ENCODE data around the gene ANO7.

The ANO7 gene

DNA sequence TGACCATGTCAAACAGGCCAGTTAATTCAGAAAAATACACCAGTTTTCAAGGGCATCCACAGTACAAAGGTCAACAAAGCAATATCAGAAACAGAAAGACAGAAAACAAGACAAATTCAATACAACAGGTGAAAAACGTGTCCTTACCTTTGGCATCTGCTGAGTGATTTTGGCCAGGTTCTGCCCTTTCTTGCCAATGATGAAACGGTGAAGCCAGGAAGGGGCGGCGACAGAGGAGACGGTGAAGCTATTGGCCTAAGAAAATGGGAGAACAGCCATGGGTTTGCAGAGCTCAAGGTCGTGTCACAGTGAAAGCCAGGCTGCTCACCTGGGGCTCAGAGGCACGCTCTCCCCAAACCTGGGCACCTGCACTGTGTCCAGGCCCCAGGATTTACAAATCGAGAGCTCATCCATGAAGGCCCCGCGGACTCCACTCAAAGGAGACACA, 66.5 kb downstream of the ANO7 start:
- no peak for DNase-seq (ENCODE audit: low read depth, low spot score)
- peaks cover 94% of the 10 kb centered on the region for H3K36me3 ChIP-seq (ENCODE audit: insufficient read depth, low read length)
- H3K27ac ChIP-seq, result no peak overlapping the region
- no peak for TF ChIP-seq EZH2 (IDR thresholded peaks at IDR 0.05)
- TF ChIP-seq POLR2AphosphoS5 (IDR thresholded peaks at IDR 0.05; ENCODE audit: borderline replicate concordance, low read depth, low read length), result no peak
- no peak for TF ChIP-seq FOXP2 (optimal IDR thresholded peaks at IDR 0.05; ENCODE audit: control extremely low read depth, extremely low read length, insufficient read depth)
- no peak overlapping the region for H3K4me3 ChIP-seq
- no peaks in the 10 kb centered on the region for H3K9me3 ChIP-seq (ENCODE audit: low read depth, low read length)
- H3K9ac ChIP-seq (ENCODE audit: insufficient read length), result no peak overlapping the region

DNA sequence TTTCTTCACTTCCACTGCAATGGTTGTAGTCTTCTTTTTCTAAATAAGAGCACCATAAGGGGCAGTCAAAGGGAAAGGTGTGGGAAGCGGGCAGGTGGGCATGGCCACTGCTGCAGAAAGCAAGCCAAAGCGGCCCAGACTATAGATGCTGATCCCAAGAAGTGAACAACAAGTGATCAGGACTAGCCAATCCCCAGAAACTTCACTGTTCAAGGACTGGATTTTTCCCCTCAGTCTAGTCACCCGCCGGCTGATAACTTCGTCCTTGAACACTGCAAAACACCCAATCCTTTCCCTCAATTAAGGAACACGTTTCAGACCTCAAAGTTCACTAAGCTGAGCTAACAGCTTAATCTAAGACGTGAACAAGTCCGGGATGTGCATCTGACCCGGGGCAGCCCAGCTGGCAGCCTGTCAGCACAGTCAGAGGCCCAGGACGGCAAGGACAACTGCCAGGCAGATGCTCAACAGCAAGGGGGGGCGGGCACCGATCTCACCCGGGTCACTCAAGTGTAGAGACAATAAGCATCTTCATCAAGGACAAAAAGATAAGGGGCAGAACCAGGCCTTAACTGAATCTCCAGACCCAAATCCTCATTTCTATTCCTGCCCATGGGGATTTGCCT, 67.2 kb downstream of the ANO7 start:
- no peak overlapping the region for H3K9ac ChIP-seq (ENCODE audit: insufficient read length)
- H3K9me3 ChIP-seq (ENCODE audit: low read depth, low read length), result no peaks in the 10 kb centered on the region
- H3K4me3 ChIP-seq, result no peak overlapping the region
- H3K27ac ChIP-seq, result no peak overlapping the region
- TF ChIP-seq FOXP2 (optimal IDR thresholded peaks at IDR 0.05; ENCODE audit: control extremely low read depth, extremely low read length, insufficient read depth) (no peak), POLR2AphosphoS5 (IDR thresholded peaks at IDR 0.05; ENCODE audit: borderline replicate concordance, low read depth, low read length) (no peak), EZH2 (IDR thresholded peaks at IDR 0.05) (no peak)
- H3K36me3 ChIP-seq (ENCODE audit: insufficient read depth, low read length), result peaks cover 94% of the 10 kb centered on the region
- no peak for DNase-seq (ENCODE audit: low read depth, low spot score)

DNA sequence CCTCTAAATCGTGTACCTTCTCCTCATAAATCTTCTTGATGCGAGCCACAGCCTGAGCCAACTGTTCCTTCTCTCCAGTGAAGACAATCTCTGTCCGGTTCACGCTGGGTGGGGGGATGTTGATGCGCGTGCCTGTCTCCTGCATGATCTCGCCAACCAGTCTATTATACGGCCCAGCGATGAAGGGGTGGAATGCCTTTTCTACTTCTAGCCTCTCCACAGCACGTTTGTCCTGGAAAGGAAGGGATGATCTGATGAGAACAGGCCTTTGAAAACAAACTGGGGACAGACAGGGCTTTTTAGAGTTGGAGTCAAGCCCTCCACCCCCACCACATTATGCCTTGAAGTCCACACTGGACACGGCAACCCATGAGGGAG, 67.7 kb downstream of the ANO7 start:
- no peak for DNase-seq (ENCODE audit: low read depth, low spot score)
- Histone ChIP-seq H3K9me3 (ENCODE audit: low read depth, low read length) (no peaks in the 10 kb centered on the region), H3K4me3 (no peak overlapping the region), H3K9ac (ENCODE audit: insufficient read length) (no peak overlapping the region), H3K36me3 (ENCODE audit: insufficient read depth, low read length) (peaks cover 94% of the 10 kb centered on the region), H3K27ac (no peak overlapping the region)
- TF ChIP-seq EZH2 (IDR thresholded peaks at IDR 0.05) (no peak), POLR2AphosphoS5 (IDR thresholded peaks at IDR 0.05; ENCODE audit: borderline replicate concordance, low read depth, low read length) (no peak), FOXP2 (optimal IDR thresholded peaks at IDR 0.05; ENCODE audit: control extremely low read depth, extremely low read length, insufficient read depth) (no peak)

DNA sequence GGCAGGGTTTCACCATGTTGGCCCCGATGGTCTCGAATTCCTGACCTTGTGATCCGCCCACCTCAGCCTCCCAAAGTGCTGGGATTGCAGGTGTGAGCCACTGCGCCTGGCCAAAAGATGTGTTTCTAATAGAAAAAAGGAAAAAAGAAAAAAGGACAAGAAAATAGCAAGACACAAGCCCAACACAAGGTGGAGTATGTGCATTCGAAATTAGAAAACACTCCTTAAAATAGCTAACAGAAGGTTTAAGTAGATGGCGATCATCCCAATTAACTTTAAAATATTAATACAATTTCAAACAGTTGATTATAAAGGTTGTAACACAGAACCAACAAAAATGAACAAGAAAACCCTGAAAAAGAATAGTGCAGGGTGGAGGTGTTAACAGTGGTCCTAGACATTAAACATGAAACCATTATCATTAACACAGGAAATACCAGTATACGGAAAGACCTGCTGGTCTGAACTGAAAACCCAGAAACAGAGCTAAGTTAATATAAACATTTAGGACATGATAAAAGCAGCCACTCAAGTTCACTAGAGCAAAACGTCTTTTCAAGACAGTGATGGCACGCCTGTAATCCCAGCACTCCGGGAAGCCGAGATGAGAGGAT, 69.0 kb downstream of the ANO7 start:
- Histone ChIP-seq H3K9me3 (ENCODE audit: low read depth, low read length) (no peaks in the 10 kb centered on the region), H3K36me3 (ENCODE audit: insufficient read depth, low read length) (peaks cover 94% of the 10 kb centered on the region), H3K9ac (ENCODE audit: insufficient read length) (no peak overlapping the region), H3K27ac (no peak overlapping the region), H3K4me3 (no peak overlapping the region)
- TF ChIP-seq POLR2AphosphoS5 (IDR thresholded peaks at IDR 0.05; ENCODE audit: borderline replicate concordance, low read depth, low read length), result no peak
- DNase-seq (ENCODE audit: low read depth, low spot score), result no peak

DNA sequence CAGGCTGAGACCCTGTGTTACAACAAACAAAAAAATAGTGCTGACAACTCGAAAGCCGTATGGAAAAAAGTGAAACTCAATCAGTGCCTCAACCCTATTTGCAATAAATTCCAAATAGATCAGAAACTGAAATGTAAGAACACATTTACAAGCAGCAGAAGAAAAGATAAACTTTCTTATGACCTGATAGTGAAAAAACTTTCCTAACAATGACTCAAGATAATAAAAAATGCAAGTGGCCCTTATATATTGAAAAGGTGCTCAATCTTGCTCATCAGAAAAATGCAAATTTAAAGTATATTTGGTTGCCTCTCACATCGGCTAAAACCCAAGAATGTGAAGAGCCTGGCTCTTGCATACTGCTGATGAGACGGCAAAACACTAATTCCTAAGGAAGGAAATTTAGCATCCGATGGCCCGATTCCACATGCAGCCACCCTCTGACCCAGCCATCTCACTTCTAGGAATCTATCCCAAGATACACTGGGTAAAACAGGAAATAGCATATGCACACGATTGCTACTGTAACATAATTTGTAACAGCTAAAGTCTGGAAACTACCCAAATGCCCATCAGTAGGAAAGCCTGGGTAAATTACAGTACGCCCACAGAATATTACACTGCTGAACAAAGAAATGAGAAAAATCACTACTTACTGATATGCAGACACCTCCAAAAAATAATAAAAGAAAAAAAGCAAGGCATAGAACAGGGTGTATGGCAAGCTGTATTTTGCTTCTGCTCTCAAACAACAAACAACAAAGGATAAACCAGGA, 70.2 kb downstream of the ANO7 start:
- Histone ChIP-seq H3K4me3 (no peak overlapping the region), H3K36me3 (ENCODE audit: insufficient read depth, low read length) (peaks cover 94% of the 10 kb centered on the region), H3K9ac (ENCODE audit: insufficient read length) (no peak overlapping the region), H3K27ac (no peak overlapping the region), H3K9me3 (ENCODE audit: low read depth, low read length) (no peaks in the 10 kb centered on the region)
- no peak for TF ChIP-seq POLR2AphosphoS5 (IDR thresholded peaks at IDR 0.05; ENCODE audit: borderline replicate concordance, low read depth, low read length)
- no peak for TF ChIP-seq FOXP2 (optimal IDR thresholded peaks at IDR 0.05; ENCODE audit: control extremely low read depth, extremely low read length, insufficient read depth)
- TF ChIP-seq EZH2 (IDR thresholded peaks at IDR 0.05), result no peak
- no peak for DNase-seq (ENCODE audit: low read depth, low spot score)

DNA sequence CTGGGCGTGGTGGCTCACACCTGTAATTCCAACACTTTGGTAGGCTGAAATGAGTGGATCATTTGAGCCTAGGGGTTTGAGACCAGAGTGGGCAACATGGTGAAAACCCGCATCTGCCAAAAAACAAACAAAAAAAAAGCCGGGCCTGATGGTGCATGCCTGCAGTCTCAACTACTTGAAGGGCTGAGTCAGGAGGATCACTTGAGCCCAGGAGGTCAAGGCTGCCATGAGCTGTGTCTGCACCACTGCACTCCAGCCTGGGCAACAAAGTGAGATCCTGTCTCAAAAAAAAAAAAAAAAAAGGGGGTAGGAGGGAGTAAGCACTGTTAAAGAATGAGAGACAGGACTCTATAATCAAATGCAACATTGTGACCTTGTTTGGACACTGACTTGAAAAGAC, 72.4 kb downstream of the ANO7 start:
- TF ChIP-seq POLR2AphosphoS5 (IDR thresholded peaks at IDR 0.05; ENCODE audit: borderline replicate concordance, low read depth, low read length) (no peak), FOXP2 (optimal IDR thresholded peaks at IDR 0.05; ENCODE audit: control extremely low read depth, extremely low read length, insufficient read depth) (no peak)
- H3K36me3 ChIP-seq (ENCODE audit: insufficient read depth, low read length), result peaks cover 90% of the 10 kb centered on the region
- no peak for DNase-seq (ENCODE audit: low read depth, low spot score)

DNA sequence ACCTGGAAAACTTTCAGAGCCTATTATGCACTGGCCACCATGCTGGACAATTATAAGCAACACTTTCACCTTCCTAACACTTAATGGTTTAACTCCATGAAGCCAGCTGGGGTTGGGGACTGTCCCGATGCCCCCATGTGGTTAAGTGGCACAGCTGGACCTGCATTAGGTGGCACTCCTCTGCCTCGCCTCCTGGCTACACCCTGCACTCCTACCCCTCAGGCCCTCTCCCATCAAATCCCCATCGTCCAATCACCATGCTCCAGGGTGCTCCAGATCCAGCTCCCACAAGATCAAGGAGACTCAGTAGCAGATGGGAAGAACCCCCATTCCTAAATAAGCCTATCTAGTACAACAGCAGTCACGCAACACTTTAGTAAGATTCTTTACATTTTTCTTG, 73.2 kb downstream of the ANO7 start:
- peaks cover 90% of the 10 kb centered on the region for H3K36me3 ChIP-seq (ENCODE audit: insufficient read depth, low read length)
- no peak for DNase-seq (ENCODE audit: low read depth, low spot score)
- H3K9ac ChIP-seq (ENCODE audit: insufficient read length), result no peak overlapping the region
- TF ChIP-seq POLR2AphosphoS5 (IDR thresholded peaks at IDR 0.05; ENCODE audit: borderline replicate concordance, low read depth, low read length), result no peak
- no peak for TF ChIP-seq EZH2 (IDR thresholded peaks at IDR 0.05)
- TF ChIP-seq FOXP2 (optimal IDR thresholded peaks at IDR 0.05; ENCODE audit: control extremely low read depth, extremely low read length, insufficient read depth), result no peak
- H3K9me3 ChIP-seq (ENCODE audit: low read depth, low read length), result no peaks in the 10 kb centered on the region
- H3K4me3 ChIP-seq, result no peak overlapping the region
- no peak overlapping the region for H3K27ac ChIP-seq

More for the DNA sequence above, 72.4 kb downstream of the ANO7 start:
- H3K27ac ChIP-seq, result no peak overlapping the region
- no peaks in the 10 kb centered on the region for H3K9me3 ChIP-seq (ENCODE audit: low read depth, low read length)
- H3K9ac ChIP-seq (ENCODE audit: insufficient read length), result no peak overlapping the region
- H3K4me3 ChIP-seq, result no peak overlapping the region

DNA sequence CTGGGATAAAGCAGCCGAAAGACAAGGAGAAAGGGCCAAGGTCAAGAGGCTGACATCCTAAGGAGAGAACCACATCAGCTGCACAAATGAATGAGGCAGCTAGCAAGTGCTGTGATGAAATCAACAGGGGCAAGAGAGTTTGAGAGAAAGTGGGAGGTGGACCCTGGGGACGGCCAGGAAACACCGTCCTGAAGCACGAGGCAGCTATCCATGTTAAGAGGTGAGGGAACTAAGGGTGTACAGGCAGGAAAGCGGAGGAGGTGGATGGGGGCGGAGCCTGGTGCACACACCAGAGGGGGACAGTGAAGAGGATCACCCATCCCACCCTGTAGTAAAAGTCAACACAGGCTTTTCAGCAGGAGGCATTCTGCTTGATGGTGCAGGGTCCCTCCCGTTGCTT, 74.6 kb downstream of the ANO7 start:
- H3K4me3 ChIP-seq, result no peak overlapping the region
- H3K36me3 ChIP-seq (ENCODE audit: insufficient read depth, low read length), result peaks cover 92% of the 10 kb centered on the region
- no peak for DNase-seq (ENCODE audit: low read depth, low spot score)
- no peaks in the 10 kb centered on the region for H3K9me3 ChIP-seq (ENCODE audit: low read depth, low read length)
- no peak overlapping the region for H3K27ac ChIP-seq
- no peak overlapping the region for H3K9ac ChIP-seq (ENCODE audit: insufficient read length)
- no peak for TF ChIP-seq POLR2AphosphoS5 (IDR thresholded peaks at IDR 0.05; ENCODE audit: borderline replicate concordance, low read depth, low read length)
- TF ChIP-seq FOXP2 (optimal IDR thresholded peaks at IDR 0.05; ENCODE audit: control extremely low read depth, extremely low read length, insufficient read depth), result no peak
- TF ChIP-seq EZH2 (IDR thresholded peaks at IDR 0.05), result no peak

All from SK-N-MC (cell line).